ENCODE results near the gene NIF3L1. TPM values are rescaled to one million over a fixed set of nuclear protein-coding genes. Genes with fewer than 3 reads are reported as not detected.

NIF3L1 gene
- total and polyA plus RNA-seq, 2 of the 13 experiments (the other 11 are each of a cell fraction or from before 2014, with no cell fraction given) = 67.9 to 75.2 TPM

DNA sequence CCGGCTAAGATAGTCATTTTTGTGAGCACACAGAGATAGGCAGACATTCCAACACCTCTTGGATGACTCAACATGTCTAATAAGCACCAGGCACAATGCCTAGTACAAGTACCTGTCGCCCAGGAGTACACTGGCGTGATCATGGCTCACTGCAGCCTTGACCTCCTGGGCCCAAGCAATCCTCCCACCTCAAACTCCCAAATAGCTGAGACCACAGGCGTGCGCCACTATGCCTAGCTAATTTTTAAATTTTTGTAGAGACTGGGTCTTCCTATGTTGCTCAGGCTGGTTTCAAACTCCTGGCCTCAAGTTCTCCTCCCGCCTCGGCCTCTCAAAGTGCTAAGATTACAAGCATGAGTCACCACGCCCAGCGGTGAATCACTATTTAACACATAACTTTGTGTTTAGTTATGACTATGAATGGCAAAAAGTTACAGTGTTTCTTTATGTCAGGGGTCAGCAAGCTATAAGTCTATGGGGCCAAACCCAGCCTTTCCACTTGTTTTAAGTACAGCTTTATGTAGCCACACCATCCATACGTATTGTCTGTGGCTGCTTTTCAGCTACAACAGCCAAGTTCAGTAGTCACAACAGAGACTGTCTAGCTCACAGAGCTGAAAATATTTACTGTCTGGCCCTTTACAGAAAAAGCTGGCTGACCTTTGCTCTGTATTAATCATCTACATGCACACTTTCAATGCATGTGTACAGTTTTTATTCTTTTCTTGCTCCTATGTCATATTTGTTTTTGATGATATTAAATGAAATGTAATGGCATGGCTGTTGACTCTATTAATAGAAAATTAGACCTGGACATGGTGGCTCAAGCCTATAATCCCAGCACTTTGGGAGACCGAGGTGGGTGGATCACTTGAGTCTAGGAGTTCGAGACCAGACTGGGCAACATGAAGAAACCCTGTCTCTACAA lies 55.6 kb downstream of the NIF3L1 start (continued):
- TF ChIP-seq ZNF816 (CRISPR knock-in tag; IDR thresholded peaks at IDR 0.05; ENCODE audit: borderline replicate concordance) (no peak), ZNF510 (CRISPR knock-in tag; IDR thresholded peaks at IDR 0.05; ENCODE audit: low read depth) (no peak), ZNF234 (CRISPR knock-in tag; conservative IDR thresholded peaks at IDR 0.05) (no peak), MAZ (IDR thresholded peaks at IDR 0.05; ENCODE audit: borderline replicate concordance, low read depth, low read length) (no peak), MAZ (CRISPR knock-in tag; IDR thresholded peaks at IDR 0.05; ENCODE audit: low read depth) (no peak), SOX5 (CRISPR knock-in tag; IDR thresholded peaks at IDR 0.05; ENCODE audit: borderline replicate concordance) (peak; percentile 79), SMARCC2 (IDR thresholded peaks at IDR 0.05) (no peak), NFYB (CRISPR knock-in tag; IDR thresholded peaks at IDR 0.05) (0 out of 2 replicates have a peak, but pooled peaks have one; percentile 9), MIER3 (CRISPR knock-in tag; IDR thresholded peaks at IDR 0.05; ENCODE audit: borderline replicate concordance) (no peak), ZNF562 (CRISPR knock-in tag; IDR thresholded peaks at IDR 0.05; ENCODE audit: borderline replicate concordance) (no peak), ATF1 (CRISPR knock-in tag; IDR thresholded peaks at IDR 0.05) (no peak), ZNF333 (CRISPR knock-in tag; IDR thresholded peaks at IDR 0.05; ENCODE audit: borderline replicate concordance) (no peak), ZBTB20 (CRISPR knock-in tag; IDR thresholded peaks at IDR 0.05; ENCODE audit: borderline replicate concordance, low read depth) (peak; percentile 73; the same call in 1 of the 2 replicates), IRX3 (CRISPR knock-in tag; IDR thresholded peaks at IDR 0.05; ENCODE audit: borderline replicate concordance, low read depth) (no peak), ATM (IDR thresholded peaks at IDR 0.05; ENCODE audit: borderline replicate concordance) (no peak), KAT8 (CRISPR knock-in tag; IDR thresholded peaks at IDR 0.05) (peak; percentile 58; the same call in 1 of the 2 replicates), JUN (CRISPR knock-in tag; IDR thresholded peaks at IDR 0.05) (peak; percentile 54; the same call in 1 of the 2 replicates), KLF11 (CRISPR knock-in tag; IDR thresholded peaks at IDR 0.05) (no peak), MAFF (IDR thresholded peaks at IDR 0.05; ENCODE audit: low read depth, low read length) (0 out of 2 replicates have a peak, but pooled peaks have one; percentile 12), FOSL1 (CRISPR knock-in tag; IDR thresholded peaks at IDR 0.05; ENCODE audit: borderline replicate concordance) (peak; percentile 40; the same call in 1 of the 2 replicates), SKI (IDR thresholded peaks at IDR 0.05; ENCODE audit: partially characterized antibody) (peak; percentile 100), ZNF7 (CRISPR knock-in tag; IDR thresholded peaks at IDR 0.05) (0 out of 2 replicates have a peak, but pooled peaks have one; percentile 11), ZNF33B (CRISPR knock-in tag; IDR thresholded peaks at IDR 0.05) (no peak), SUZ12 (IDR thresholded peaks at IDR 0.05; ENCODE audit: low read depth, low read length) (no peak), ZNF232 (CRISPR knock-in tag; IDR thresholded peaks at IDR 0.05; ENCODE audit: borderline replicate concordance) (no peak)
- TF ChIP-seq, protein P1, sequence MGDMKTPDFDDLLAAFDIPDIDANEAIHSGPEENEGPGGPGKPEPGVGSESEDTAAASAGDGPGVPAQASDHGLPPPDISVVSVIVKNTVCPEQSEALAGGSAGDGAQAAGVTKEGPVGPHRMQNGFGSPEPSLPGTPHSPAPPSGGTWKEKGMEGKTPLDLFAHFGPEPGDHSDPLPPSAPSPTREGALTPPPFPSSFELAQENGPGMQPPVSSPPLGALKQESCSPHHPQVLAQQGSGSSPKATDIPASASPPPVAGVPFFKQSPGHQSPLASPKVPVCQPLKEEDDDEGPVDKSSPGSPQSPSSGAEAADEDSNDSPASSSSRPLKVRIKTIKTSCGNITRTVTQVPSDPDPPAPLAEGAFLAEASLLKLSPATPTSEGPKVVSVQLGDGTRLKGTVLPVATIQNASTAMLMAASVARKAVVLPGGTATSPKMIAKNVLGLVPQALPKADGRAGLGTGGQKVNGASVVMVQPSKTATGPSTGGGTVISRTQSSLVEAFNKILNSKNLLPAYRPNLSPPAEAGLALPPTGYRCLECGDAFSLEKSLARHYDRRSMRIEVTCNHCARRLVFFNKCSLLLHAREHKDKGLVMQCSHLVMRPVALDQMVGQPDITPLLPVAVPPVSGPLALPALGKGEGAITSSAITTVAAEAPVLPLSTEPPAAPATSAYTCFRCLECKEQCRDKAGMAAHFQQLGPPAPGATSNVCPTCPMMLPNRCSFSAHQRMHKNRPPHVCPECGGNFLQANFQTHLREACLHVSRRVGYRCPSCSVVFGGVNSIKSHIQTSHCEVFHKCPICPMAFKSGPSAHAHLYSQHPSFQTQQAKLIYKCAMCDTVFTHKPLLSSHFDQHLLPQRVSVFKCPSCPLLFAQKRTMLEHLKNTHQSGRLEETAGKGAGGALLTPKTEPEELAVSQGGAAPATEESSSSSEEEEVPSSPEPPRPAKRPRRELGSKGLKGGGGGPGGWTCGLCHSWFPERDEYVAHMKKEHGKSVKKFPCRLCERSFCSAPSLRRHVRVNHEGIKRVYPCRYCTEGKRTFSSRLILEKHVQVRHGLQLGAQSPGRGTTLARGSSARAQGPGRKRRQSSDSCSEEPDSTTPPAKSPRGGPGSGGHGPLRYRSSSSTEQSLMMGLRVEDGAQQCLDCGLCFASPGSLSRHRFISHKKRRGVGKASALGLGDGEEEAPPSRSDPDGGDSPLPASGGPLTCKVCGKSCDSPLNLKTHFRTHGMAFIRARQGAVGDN (CRISPR knock-in tag; IDR thresholded peaks at IDR 0.05) = 0 out of 2 replicates have a peak, but pooled peaks have one; percentile 16
- TF ChIP-seq, protein P2, sequence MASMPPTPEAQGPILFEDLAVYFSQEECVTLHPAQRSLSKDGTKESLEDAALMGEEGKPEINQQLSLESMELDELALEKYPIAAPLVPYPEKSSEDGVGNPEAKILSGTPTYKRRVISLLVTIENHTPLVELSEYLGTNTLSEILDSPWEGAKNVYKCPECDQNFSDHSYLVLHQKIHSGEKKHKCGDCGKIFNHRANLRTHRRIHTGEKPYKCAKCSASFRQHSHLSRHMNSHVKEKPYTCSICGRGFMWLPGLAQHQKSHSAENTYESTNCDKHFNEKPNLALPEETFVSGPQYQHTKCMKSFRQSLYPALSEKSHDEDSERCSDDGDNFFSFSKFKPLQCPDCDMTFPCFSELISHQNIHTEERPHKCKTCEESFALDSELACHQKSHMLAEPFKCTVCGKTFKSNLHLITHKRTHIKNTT (CRISPR knock-in tag; IDR thresholded peaks at IDR 0.05) = no peak
